DMS53 treated with DMSO at 0.1 percent for 48 hours (cell line): ENCODE data around the gene STX1A.
A peak's percentile ranks its signal among the peaks of the same experiment; 100 is the strongest.
"Not testable (repeated sequence)": the region's sequence is repeated elsewhere in the genome, so short reads cannot be mapped to it uniquely, and the experiment has no call there.

Source experiments
- DNase-seq: peaks from one replicate; lab custom pipeline; 2025; ENCODE audit not compliant: unreplicated experiment; lab: John Stamatoyannopoulos, UW

STX1A gene

DNA sequence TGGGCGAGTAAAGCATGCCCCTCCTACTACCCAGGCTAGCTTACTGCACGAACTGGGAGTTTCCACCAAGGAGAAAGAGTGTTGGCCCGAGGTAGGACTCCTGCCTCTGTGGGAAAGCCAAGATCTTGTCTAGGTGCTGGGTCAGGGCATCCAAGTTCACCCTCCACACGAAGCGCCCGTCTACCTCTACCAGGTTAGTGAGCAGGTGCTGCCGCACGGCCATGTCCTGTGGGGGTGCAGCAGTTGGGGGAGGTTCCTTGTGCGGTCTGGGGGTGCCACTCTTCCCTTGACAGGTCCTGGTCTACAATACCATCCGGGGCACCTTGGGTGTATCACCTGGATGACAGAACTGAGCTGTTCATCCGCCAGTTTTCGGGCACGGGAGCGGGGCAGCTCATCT is 17.4 kb upstream of the STX1A start:
- no peak for DNase-seq

DNA sequence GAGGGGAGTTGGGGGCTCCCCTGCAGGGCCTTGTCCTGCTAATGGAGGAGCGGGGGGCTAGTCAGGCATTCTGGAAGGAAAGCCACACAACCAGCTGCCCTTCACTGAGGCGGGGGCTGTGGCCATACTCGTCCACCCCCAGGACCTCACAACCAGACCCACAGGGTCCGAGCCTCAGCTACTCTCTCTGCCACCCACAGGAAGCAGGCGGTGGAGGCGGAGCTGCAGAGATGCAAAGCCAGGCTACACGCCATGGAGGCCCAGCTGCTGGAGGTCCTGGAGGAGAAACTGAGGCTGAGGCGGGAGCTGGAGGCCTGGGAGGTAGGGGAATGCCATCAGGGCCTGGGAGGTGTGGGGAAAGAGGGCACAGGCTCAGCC is 16.0 kb upstream of the STX1A start:
- DNase-seq = no peak

DNA sequence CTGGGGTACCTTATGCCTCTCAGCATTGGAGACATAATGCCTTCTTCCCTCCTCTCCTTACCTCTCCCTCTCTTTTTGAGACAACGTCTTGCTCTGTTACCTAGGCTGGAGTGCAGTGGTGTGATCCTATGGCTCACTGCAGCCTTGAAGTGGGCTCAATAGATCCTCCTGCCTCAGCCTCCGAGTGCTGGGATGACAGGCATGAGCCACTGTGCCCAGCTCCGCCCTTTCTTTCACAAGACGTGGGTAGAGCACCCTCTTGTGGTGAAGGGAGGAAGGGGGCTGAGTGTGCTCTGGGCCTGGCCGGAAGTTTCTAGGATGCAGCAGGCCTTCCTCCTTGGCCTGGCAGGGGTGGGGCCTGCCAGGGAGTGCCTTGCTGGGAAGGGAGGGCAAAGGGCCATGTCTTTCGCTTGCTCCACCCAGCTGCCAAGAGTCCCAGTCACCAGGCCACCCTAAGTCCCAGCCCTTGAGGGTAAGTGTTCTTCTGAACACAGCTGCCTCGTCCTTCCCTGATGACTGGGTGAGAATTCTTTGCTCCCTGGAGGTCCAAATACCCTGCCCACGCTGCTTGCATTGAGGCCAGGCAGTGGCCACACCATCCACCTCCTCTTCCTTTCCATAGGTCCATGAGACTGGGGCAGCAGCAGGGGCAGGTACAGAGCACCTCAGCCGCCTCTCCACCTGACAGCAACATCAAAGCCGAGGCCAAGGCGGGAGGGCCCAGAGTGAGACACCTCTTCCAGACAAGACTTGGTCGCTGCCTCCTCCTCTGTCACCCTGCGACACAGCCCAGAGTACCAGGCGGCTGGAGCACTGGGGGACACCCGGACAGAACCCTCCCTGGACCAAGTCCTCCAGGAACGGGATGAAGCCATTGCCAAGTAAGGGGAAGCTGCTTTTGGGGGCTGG is 15.4 kb upstream of the STX1A start:
- DNase-seq = peak; percentile 91

DNA sequence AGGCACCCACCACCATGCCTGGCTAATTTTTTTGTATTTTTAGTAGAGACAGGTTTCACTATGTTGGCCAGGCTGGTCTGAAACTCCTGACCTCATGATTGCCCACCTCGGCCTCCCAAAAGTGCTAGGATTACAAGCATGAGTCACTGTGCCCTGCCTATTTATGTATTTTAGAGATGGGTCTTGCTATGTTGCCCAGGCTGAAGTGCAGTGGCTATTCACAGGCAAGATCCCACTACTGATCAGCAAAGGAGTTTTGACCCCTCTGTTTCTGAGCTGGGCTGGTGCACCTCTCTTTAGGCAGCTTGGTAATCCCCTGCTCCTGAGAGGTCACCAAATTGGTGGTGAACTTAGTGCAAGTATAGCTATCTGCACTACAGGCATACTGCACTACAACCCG is 12.9 kb upstream of the STX1A start:
- DNase-seq = no peak

DNA sequence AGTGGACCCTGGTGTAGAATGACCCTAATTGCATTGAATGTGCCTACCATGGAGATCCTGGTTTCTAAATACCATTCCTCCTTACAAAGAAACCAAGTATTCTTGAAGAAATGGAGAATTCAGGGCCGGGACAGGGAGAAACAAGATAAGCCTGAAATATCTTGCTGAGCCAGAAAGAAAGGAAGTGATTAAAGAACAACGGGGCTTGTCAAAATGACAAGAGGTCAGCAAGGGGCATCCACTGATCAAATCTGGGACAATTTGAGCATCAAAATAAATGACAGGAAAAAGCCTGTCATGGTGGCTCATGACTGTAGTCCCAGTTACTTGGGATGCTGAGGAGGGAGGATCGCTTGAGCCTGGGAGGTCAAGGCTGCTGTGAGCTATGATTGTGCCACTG is 11.0 kb upstream of the STX1A start:
- DNase-seq = no peak

DNA sequence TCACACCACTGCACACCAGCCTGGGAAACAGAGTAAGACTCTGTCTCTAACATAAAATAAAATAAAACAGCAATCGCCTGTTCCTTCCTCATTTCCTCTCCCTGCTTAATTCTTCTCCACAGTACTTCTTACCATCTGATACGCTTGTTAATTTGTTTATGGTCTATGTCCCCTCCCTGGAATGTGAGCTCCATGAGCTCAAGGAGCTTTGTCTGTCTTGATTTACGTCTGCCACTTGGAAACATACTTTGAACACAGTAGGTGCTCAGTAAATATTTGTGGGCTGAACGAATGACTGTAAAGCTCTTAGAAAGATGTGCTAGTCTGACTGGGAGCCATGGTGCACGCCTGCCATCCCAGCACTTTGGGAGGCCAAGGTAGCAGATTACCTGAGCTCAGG is 9.1 kb upstream of the STX1A start:
- no peak for DNase-seq

DNA sequence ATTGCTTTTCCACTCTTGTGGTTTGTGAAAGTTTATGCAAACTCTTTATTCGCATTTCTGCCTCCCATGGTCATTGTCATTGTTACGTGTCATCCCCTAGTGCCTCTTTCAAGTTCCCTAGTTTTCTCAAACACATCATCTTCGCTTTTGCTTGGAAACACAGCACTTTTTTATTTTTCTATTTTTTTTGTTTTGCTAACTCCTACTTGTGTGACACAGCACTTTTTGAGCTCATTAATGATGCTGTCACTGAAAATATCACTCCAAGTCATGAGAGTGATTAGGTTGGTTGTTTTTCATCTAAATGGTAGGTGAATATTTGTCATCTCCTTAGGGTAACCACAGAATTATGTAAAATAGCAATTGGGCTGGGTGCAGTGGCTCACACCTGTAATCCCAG is 8.5 kb upstream of the STX1A start:
- no peak for DNase-seq

DNA sequence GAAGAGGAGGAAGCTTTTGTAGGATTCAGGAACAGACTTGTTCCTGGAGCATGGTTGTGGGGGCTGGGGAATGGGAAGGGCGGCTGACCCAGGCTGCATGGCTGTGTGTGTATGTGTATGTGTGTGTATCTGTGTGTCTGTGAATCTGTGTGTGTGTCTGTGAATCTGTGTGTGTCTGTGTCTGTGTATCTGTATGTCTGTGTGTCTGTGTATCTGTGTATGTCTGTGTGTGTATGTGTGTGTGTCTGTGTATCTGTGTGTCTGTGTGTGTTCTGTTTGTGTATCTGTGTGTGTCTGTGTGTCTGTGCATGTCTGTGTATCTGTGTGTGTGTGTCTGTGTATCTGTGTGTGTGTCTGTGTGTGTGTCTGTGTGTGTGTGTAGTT is 6.6 kb upstream of the STX1A start:
- DNase-seq = no peak

DNA sequence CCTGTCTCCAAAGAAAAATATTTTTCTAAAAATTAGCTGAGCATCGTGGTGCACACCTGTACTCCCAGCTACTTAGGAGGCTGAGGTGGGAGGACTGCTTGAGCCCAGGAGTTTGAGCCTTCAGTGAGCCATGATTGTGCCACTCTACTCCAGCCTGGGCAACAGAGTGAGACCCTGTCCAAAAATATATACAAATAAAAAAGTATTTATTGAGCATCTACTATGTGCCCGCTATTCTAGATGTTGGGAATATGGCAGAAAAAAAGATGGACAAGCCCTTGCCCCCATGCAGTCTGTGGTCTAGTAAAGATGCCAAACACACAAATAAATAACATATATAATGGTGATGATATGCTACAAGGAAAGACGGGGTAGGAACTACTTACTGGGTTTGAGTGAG is 4.3 kb upstream of the STX1A start:
- no peak for DNase-seq

DNA sequence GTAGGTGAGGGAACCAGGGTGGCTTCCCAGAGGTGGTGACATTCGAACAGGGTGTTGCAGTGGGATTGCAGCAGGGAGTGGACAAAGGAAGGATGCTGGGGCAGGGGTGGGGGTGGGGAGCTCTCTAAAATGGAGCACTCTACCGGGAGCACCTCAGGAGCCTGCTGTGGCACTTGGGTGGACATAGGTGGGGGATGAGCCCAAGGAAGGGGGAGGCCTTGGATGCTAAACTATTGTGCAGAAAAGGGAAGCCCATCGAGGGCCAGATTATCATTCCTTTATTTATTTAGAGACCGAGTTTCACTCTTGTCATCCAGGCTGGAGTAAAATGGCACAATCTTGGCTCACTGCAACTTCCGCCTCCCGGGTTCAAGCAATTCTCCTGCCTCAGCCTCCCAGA is 3.3 kb upstream of the STX1A start:
- DNase-seq = no peak

DNA sequence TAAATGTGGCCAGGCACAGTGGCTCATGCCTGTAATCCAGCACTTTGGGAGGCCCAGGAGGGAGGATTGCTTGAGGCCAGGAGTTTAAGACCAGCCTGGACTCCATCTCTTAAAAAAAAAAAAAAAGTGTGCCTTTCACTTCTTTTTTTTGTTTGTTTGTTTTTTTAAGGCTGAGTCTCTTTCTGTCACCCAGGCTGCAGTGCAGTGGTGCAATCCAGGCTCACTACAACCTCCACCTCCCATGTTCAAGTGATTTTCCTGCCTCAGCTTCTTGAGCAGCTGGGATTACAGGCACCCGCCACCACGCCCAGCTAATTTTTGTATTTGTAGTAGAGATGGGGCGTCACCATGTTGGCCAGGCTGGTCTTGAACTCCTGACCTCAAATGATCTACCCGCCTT is 2.7 kb upstream of the STX1A start:
- DNase-seq = not testable (repeated sequence)

DNA sequence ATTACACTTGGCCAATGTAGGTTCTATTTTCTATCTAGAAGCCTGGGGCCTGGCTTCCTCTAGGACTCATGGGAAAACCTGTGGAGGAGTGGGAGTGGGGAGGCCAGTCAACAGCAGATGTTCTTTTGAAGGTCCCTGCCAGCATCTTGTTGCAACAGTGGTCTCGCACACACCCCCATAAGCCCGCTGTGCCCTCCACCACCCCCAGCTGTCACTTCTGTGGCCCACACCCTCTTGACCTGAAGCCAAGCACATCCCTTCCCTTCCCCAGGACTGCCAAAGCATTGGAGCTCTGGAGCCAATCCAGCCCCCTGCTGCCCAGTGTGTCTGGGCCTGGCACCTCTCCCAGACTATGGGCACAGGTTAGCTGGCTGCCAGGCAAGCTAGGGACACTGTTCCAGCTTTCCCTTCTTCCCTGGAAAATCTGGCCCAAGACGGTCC is 1.9 kb upstream of the STX1A start:
- no peak for DNase-seq

DNA sequence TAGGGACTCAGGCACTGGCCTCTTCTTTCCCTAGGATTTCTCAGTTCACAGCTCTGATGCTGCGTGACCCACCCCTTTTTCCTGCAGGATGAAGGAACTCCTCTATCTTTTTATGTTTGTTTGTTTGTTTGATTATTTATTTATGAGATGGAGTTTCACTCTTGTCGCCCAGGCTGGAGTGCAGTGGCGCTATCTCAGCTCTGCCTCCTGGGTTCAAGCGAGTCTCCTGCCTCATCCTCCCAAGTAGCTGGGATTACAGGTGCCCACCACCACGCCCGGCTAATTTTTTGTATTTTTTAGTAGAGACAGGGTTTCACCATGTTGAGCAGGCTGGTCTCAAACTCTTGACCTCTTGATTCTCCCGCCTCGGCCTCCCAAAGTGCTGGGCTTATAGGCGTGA is 974 bp upstream of the STX1A start:
- not testable (repeated sequence) for DNase-seq

DNA sequence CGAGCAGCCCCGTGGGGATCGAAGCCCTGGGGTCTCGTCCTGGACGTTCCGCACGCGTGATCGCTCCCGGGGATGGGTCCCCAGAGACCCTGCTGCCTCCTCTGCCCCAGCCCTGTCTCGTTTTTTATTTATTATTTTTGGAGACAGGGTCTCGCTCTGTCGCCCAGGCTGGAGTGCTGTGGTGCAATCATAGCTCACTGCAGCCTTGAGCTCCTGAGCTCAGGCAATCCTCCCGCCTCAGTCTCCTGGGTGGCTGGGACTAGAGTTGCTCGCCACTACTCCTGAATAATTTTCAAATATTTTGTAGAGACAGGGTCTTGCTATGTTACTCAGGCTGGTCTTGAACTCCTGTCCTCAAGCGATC is 319 bp upstream of the STX1A start:
- DNase-seq = no peak

DNA sequence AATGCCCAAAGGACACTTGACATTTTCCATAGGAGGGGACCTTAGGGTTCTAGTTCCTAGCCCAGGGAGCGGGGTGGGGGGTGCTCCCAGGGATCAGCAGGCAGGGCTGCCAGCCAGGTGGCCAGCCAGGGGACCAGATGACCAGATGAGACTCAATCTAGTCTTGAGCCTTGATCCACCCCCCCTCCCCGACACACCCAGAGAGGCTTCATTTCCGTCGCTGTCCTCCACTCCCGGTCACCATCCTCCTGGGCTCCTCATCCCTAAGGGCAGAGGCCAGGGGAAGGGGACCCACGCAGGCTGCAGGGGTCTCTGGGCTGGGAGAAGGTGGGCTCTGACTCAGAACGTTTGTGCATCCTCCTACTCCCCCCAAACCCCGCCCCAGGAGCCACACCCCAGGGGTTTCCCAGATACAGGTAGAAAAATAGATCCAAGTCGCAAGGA is 1.0 kb downstream of the STX1A start:
- DNase-seq = no peak

DNA sequence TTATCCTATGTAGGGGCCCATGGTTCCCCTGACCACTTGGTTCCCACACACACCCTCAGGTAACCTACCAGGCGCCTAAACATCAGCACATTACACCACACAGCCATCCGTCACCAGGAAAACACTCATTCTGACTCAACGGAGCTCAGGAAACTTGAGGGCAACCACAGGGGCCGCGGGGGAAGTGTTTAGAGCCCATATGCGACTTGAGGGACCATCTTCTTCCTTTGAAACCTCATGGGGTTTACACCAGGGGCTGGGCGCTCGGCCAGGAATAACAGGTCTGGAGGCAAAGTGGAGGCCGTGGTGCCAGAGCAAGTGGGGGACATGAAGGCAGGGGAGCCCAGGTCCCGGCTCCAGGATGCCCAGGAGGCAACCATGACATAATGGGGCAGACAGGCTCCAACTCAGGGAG is 1.5 kb downstream of the STX1A start:
- DNase-seq = no peak

DNA sequence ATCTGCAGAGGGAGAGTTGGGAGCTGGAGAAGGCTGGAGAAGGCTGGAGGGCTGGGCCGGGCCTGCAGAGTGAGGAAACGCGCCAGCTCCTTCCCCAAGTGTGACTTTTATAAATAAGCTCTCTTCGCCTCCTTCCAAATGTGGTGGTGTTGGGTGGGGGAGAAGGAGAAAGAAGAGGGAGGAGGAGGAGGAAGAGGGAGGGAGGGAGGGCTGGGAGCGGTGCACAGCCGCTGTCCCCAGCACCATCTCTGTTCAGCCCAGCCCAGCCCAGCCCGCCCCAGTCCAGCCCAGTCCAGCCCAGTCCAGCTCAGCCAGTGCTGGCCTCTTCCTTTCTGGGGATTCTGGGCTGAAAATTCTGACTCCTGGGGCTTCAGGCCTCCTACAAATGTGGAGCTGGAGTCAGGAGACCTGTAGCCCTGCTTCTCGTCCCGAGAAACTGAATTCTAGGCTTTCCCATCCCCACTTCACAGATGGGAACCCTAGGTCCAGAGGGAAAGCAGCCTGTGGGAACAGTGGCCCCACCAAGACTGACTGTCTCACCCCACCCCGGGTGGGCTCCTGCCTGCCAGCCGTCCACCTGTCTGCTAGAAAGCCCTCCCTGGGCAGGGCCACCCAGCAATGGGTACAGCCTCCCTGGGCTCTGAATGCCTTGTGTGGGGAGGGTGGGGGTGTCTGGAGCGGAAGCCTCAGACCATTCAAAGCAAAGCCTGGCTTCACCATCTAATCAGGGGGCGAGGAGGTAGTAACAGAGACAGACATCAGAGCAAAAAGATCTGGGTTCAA is 2.3 kb downstream of the STX1A start:
- no peak for DNase-seq

DNA sequence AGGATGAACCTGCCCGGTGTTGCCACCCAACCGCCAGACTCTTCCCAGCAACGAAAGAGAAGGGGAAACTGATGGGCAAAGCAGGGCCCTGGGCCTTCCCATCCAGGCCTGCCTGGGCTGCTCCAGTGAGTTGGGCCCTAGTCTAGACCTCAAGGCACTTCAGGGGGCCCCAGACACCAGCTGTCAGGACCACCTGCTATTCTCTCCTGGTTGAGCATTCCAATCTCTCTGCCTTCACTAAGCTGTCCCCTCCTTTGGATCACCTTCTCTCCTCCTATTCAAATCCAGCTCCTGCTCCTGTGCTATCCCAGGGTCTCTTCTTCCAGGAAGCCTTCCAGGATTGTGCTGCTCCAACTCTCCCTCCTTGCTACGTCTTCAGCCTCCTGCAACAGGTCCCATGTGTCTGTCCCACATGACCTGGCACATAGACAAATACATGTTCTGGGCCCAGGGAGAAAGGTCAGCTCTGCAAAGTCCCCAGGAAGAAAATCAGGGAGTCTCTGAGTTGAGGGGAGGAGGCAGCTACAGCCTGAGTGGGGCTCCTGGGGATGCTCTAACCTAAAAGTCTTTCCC is 3.1 kb downstream of the STX1A start:
- DNase-seq = no peak

DNA sequence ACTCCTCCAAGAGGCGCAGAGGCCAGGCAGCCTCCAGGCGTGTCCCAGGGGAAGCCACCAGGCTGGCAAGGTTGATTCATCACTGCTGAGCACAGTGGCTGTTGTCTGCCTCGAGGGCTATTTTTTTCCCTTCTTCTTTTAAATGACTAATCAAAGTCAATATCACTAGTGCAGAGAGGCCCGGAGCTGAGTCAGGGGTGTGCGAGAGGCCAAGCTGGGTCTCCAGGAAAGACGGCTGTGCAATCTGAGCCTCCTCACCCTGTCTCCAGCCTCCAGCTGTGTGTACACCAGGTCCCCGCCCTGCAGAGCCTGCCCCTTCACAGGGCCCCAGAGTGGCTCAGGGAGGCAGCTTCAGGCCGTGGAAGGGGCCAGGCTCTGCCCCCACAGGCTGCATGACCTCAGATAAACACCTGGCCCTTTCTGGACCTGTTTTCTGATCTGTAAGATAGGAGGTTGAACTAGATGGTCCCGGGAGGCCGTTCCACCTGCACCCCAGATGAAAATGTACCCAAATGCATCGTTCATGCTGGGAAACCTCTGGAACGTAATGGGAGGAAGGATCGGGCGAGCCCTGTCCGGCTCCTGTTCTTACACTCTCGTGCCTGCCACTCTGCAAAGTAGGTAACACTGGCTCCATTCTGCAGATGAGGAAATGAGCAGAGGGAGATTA is 3.7 kb downstream of the STX1A start:
- DNase-seq = peak; percentile 99

DNA sequence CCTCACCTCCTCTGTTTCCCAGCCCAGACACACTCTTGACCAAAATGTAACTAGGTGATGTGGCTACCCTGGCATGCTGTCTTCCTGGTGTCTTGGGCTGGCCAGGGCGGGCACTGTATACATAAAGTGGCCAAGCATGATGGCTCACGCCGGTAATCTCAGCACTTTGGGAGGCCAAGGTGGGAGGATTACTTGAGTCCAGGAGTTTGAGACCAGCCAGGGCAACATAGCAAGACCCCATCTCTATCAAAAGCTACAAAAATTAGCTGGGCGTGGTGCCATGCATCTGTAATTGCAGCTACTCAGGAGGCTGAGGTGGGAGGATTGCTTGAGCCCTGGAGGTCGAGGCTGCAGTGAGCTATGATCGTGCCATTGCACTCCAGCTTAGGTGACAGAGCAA is 6.2 kb downstream of the STX1A start:
- DNase-seq = not testable (repeated sequence)

DNA sequence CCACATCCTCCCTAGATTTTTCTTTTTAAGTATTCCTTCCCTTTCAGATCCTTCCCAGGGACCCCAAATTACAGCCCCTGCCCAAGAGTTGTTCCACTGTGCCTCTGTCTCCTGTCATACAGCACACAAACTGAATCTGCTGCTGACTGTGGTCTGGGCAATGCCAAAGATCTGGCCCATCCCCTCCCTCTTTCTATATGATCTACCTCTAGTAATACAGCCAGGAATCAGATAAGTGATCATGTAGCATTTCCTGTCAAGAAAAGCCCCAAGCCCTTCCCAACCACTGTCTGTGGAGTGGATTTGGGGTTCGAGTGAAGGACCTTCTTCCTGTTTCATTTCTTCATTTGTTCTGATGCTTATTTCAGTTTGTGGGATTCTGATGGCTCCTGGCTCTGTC is 6.7 kb downstream of the STX1A start:
- DNase-seq = no peak
